ENCODE measurements around the gene SWAP70. TPM values are rescaled to one million over a fixed set of nuclear protein-coding genes. Genes with fewer than 3 reads are reported as not detected.

SWAP70 gene
- total and polyA plus RNA-seq, 10 of the 15 experiments (the other 5 are each of a cell fraction or from before 2014, with no cell fraction given), result 20.6 to 62.4 (median 41.7) TPM

DNA sequence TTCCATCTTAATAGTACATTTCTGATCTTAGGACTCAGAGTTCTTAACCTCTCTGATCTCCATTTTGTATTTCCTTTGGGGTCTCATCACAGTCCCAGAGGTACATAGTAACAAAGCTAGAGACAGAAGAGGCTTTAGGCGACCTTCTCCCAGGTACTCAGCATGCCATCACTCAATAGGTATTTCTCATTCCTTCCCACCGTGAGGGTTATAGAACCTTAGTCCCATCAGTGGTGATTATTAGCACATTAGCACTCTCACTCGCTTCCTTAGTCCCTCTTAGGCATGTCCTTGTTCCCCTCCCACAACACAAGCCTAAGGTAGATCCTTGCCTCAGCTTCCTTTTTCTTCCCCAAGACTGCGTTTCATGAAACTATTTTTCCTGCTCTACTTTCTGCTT is 14.7 kb downstream of the SWAP70 start:
- no TSS peak for BruUV-seq (replicated peaks)
- WGBS (ENCODE audit: insufficient coverage, insufficient replicate concordance, low lambda C conversion rate, missing lambda C conversion rate), result 15% methylated on average over 4 of the region's 4 CpGs
- no peaks in the 10 kb centered on the region; the same call in 2 of the 3 replicates for H3K9me3 ChIP-seq (replicated peaks; ENCODE audit: control insufficient read depth, insufficient read depth, low read length)
- intact Hi-C loops (cut with micrococcal nuclease; ENCODE audit: unreplicated experiment) (no loop called here), in situ Hi-C loops (cut with MboI) (no loop called here)
- SMC1A ChIA-PET (ENCODE audit: uncharacterized antibody, unreplicated experiment), result interaction anchor here (1.0 to 5.7 kb wide), 5 partner anchors 12 to 70 kb away, joined by 3 to 52 read pairs (median 5); no protein-coding TSS in a partner anchor
- H3K4me1 ChIP-seq (ENCODE audit: control insufficient read depth, insufficient read depth, low read length), result peaks cover 39% of the 10 kb centered on the region
- ATAC-seq (no peak), FAIRE-seq (no peak), DNase-seq (ENCODE audit: low read depth, low spot score) (no peak)
- no peak overlapping the region for H3K9ac ChIP-seq (ENCODE audit: control insufficient read depth, insufficient read depth, low read length)
- no peaks in the 10 kb centered on the region for H4K20me1 ChIP-seq (ENCODE audit: control insufficient read depth, insufficient read depth)
- H3K36me3 ChIP-seq (ENCODE audit: control insufficient read depth in 2 of 2, insufficient read depth in 2 of 2, low read length in 1 of 2), result peaks cover 0 to 4% of the 10 kb centered on the region in 2 experiments; a peak in 2 of 4 replicates
- no peaks in the 10 kb centered on the region for H3K27me3 ChIP-seq (replicated peaks in 1 of 2; ENCODE audit: control insufficient read depth in 2 of 2, insufficient read depth in 2 of 2, low read length in 1 of 2)
- H3K27ac ChIP-seq (ENCODE audit: control insufficient read depth, insufficient read depth), result peak overlapping the region; percentile 60
- peak overlapping the region; percentile 47; the same call in 1 of the 2 replicates for H3K4me3 ChIP-seq
- CTCF ChIA-PET, result interaction anchor here (0.6 to 1.7 kb wide), 4 partner anchors 10 to 144 kb away, joined by 3 to 5 read pairs (median 4); no protein-coding TSS in a partner anchor
- RAD21 ChIA-PET (ENCODE audit: unreplicated experiment), result interaction anchor here (1.1 to 1.6 kb wide), 2 partner anchors 10 to 14 kb away, joined by 3 to 5 read pairs; no protein-coding TSS in a partner anchor
- H3K4me2 ChIP-seq (ENCODE audit: control insufficient read depth, insufficient read depth), result peak overlapping the region; percentile 61
- POLR2A ChIA-PET, result interaction anchor here (0.7 to 1.3 kb wide), 3 partner anchors 9 to 349 kb away, joined by 3 to 4 read pairs (median 3); no protein-coding TSS in a partner anchor
- peaks cover 91% of the 10 kb centered on the region for H3K79me2 ChIP-seq (ENCODE audit: control insufficient read depth, insufficient read depth, low read length)
- peak overlapping the region; percentile 0; the same call in 1 of the 2 replicates for H2AFZ ChIP-seq (ENCODE audit: control insufficient read depth, low read depth, low read length)
- no peak for TF ChIP-seq SMARCA5 (IDR thresholded peaks at IDR 0.05)
- no peak for TF ChIP-seq ZNF217 (IDR thresholded peaks at IDR 0.05)
- TF ChIP-seq, protein P1, sequence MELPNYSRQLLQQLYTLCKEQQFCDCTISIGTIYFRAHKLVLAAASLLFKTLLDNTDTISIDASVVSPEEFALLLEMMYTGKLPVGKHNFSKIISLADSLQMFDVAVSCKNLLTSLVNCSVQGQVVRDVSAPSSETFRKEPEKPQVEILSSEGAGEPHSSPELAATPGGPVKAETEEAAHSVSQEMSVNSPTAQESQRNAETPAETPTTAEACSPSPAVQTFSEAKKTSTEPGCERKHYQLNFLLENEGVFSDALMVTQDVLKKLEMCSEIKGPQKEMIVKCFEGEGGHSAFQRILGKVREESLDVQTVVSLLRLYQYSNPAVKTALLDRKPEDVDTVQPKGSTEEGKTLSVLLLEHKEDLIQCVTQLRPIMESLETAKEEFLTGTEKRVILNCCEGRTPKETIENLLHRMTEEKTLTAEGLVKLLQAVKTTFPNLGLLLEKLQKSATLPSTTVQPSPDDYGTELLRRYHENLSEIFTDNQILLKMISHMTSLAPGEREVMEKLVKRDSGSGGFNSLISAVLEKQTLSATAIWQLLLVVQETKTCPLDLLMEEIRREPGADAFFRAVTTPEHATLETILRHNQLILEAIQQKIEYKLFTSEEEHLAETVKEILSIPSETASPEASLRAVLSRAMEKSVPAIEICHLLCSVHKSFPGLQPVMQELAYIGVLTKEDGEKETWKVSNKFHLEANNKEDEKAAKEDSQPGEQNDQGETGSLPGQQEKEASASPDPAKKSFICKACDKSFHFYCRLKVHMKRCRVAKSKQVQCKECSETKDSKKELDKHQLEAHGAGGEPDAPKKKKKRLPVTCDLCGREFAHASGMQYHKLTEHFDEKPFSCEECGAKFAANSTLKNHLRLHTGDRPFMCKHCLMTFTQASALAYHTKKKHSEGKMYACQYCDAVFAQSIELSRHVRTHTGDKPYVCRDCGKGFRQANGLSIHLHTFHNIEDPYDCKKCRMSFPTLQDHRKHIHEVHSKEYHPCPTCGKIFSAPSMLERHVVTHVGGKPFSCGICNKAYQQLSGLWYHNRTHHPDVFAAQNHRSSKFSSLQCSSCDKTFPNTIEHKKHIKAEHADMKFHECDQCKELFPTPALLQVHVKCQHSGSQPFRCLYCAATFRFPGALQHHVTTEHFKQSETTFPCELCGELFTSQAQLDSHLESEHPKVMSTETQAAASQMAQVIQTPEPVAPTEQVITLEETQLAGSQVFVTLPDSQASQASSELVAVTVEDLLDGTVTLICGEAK (IDR thresholded peaks at IDR 0.05; ENCODE audit: borderline replicate concordance), result no peak
- TF ChIP-seq PRDM15 (CRISPR knock-in tag; IDR thresholded peaks at IDR 0.05), result no peak
- TF ChIP-seq BCL3 (IDR thresholded peaks at IDR 0.05; ENCODE audit: borderline replicate concordance, insufficient read depth, low read depth, low read length, poor library complexity, severe bottlenecking), result no peak
- TF ChIP-seq NRF1 (conservative IDR thresholded peaks at IDR 0.05; ENCODE audit: low read depth, low read length), result no peak
- no peak for TF ChIP-seq SUPT20H (IDR thresholded peaks at IDR 0.05; ENCODE audit: borderline replicate concordance, control insufficient read depth, low read depth, low read length)
- TF ChIP-seq, protein P2, sequence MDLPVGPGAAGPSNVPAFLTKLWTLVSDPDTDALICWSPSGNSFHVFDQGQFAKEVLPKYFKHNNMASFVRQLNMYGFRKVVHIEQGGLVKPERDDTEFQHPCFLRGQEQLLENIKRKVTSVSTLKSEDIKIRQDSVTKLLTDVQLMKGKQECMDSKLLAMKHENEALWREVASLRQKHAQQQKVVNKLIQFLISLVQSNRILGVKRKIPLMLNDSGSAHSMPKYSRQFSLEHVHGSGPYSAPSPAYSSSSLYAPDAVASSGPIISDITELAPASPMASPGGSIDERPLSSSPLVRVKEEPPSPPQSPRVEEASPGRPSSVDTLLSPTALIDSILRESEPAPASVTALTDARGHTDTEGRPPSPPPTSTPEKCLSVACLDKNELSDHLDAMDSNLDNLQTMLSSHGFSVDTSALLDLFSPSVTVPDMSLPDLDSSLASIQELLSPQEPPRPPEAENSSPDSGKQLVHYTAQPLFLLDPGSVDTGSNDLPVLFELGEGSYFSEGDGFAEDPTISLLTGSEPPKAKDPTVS (IDR thresholded peaks at IDR 0.05; ENCODE audit: low read depth, low read length), result no peak
- TF ChIP-seq HCFC1 (IDR thresholded peaks at IDR 0.05; ENCODE audit: low read length), result no peak
- TF ChIP-seq IRF4 (IDR thresholded peaks at IDR 0.05; ENCODE audit: low read depth, low read length), result no peak
- TF ChIP-seq NBN (IDR thresholded peaks at IDR 0.05), result no peak

All from GM12878 (cell line).